ENCODE results near the gene CHADL.

GRCh38 chr22:41222846-41223507 is 17.8 kb downstream of the CHADL start:
- TF ChIP-seq, protein P1, sequence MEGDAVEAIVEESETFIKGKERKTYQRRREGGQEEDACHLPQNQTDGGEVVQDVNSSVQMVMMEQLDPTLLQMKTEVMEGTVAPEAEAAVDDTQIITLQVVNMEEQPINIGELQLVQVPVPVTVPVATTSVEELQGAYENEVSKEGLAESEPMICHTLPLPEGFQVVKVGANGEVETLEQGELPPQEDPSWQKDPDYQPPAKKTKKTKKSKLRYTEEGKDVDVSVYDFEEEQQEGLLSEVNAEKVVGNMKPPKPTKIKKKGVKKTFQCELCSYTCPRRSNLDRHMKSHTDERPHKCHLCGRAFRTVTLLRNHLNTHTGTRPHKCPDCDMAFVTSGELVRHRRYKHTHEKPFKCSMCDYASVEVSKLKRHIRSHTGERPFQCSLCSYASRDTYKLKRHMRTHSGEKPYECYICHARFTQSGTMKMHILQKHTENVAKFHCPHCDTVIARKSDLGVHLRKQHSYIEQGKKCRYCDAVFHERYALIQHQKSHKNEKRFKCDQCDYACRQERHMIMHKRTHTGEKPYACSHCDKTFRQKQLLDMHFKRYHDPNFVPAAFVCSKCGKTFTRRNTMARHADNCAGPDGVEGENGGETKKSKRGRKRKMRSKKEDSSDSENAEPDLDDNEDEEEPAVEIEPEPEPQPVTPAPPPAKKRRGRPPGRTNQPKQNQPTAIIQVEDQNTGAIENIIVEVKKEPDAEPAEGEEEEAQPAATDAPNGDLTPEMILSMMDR (IDR thresholded peaks at IDR 0.05): no peak
- no peak for TF ChIP-seq POLR2A (IDR thresholded peaks at IDR 0.05)

All from thyroid gland (tissue), 4 donors.